ENCODE results near the gene EDNRA.

The EDNRA gene

DNA sequence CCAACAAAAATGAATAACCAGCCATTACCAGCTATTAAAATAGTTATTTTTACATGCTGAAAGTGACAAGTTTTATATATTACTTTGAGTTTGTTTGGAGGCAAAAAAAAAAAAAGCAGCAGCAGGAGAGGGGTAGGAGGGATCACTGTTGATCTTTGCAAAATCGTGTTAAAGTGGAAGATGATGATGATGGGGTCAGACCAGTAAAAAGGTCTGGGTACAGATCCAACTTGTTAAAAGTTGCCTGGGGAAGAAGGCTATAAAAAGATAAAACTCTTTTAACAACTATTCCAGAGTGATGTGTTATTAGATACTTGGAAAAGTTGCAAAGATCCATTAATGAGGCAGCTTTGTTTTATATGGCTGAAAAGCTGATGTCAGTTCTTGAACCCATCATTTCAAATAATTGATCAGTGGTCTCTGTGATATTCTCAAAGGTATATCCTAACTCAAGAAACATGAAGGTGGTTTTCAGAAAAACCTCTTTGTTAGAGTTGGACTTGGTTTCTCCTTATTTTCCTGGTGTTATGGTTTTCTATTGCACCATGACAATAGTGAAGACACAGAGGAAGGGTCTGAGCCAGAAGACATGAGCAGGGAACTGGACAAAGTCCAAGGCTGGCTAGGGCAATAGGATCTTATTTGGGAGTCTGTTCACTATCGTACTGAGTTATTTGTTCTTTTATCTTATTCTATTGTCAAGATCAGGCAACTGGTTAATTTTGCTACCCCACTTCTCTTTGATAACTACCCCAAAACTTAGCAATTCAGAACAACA, 44.8 kb downstream of the EDNRA start:
- H3K27ac ChIP-seq: no peak overlapping the region
- TF ChIP-seq, protein P1, sequence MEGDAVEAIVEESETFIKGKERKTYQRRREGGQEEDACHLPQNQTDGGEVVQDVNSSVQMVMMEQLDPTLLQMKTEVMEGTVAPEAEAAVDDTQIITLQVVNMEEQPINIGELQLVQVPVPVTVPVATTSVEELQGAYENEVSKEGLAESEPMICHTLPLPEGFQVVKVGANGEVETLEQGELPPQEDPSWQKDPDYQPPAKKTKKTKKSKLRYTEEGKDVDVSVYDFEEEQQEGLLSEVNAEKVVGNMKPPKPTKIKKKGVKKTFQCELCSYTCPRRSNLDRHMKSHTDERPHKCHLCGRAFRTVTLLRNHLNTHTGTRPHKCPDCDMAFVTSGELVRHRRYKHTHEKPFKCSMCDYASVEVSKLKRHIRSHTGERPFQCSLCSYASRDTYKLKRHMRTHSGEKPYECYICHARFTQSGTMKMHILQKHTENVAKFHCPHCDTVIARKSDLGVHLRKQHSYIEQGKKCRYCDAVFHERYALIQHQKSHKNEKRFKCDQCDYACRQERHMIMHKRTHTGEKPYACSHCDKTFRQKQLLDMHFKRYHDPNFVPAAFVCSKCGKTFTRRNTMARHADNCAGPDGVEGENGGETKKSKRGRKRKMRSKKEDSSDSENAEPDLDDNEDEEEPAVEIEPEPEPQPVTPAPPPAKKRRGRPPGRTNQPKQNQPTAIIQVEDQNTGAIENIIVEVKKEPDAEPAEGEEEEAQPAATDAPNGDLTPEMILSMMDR (IDR thresholded peaks at IDR 0.05): no peak
- TF ChIP-seq ZFX (IDR thresholded peaks at IDR 0.05; ENCODE audit: borderline replicate concordance): no peak

DNA sequence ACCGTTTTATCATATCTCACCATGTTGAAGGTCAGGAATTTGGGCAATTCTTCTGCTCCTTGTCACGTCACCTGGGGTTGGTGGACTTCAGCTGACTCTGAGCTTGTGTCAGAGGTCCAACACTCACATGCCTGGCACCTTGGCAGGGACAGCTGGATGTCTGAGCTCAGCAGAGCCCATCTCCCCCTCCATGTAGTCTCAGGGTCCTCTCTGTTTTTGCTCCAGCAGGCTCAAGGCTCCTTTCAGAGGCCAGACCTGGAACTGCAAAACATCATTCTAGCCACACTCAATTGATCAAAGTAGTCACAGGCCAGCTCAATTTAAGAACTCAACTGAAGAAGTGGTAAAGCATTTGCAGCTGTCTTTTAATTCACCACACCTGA, 45.4 kb downstream of the EDNRA start:
- no peak overlapping the region for H3K27ac ChIP-seq
- TF ChIP-seq ZFX (IDR thresholded peaks at IDR 0.05; ENCODE audit: borderline replicate concordance): no peak
- TF ChIP-seq, protein P1 (IDR thresholded peaks at IDR 0.05): peak; percentile 22

DNA sequence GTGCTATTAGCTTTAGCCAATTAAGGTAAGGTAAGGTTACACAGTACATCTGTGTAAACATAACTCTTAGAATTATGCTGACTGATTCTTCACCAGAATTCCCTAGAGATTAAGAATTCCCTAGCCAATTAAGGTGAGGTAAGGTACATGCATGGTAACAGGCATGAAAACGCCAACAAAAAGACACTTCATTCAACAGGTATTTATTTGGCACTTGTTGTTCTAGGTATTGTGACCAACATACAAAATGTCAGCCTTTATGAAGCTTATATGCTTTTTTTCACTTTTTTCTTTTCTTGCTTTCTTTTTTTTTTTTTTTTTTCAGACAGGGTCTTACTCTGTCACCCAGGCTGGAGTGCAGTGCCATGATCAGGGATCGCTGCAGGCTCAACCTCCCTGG, 47.2 kb downstream of the EDNRA start:
- no peak for TF ChIP-seq ZFX (IDR thresholded peaks at IDR 0.05; ENCODE audit: borderline replicate concordance)
- TF ChIP-seq, protein P1 (IDR thresholded peaks at IDR 0.05): no peak
- H3K27ac ChIP-seq: no peak overlapping the region

DNA sequence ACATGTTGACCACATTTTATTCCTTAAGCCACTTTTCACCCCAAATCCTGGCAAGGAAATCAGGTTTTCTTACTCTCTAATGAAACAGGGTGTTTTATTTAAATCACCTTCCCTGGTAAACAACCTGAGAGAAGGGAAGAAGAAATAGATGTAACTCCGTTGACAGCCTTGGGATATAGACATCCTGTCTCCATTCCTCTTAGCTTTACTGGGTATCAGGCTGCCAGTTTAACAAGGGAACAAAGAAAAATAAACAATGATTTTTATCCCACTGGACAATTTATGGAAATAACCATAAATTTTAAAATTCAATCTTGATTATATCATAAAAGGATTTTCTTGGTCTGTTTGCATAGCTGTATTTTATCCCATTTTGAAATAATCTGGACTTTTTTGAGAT, 49.2 kb downstream of the EDNRA start:
- TF ChIP-seq, protein P1 (IDR thresholded peaks at IDR 0.05): no peak
- TF ChIP-seq ZFX (IDR thresholded peaks at IDR 0.05; ENCODE audit: borderline replicate concordance): no peak
- peak overlapping the region; percentile 14; the same call in 1 of the 2 replicates for H3K27ac ChIP-seq

DNA sequence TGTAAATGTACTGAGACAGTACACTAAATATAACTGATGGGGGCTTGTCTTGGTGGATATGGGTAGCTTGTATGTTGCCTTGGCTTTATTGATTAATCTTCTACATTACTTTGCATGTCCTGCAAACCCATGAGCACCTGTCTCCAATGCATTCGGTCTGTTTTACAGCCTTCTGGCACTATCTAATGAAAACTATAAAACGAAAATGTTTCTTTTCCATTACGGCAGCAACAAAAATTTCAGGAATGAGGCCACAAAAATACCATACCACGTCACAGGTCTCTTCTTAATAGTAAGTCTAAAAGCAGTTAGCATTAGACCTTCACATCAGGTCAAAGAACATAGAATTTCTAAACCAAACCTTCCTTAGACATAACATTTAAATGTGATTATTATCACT, 49.8 kb downstream of the EDNRA start:
- no peak overlapping the region for H3K27ac ChIP-seq
- TF ChIP-seq ZFX (IDR thresholded peaks at IDR 0.05; ENCODE audit: borderline replicate concordance): no peak
- TF ChIP-seq, protein P1 (IDR thresholded peaks at IDR 0.05): no peak

DNA sequence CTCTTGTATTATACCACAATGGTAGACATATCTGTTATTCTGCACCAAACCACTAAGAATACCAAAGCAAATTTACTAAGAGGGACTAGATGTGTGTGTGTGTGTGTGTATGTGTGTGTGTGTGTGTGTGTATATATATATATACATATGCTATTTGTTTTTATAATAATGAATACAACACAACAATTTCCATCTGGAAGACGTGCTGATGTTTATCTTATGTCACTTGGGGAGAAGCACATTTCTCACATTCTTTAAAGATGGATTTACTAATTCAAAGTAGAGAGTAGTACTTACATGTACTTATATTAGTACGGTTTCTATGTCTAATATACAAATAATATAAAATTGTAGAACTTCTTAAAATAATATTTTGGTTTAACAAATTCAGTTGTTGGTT, 52.0 kb downstream of the EDNRA start:
- H3K27ac ChIP-seq: no peak overlapping the region
- no peak for TF ChIP-seq ZFX (IDR thresholded peaks at IDR 0.05; ENCODE audit: borderline replicate concordance)
- TF ChIP-seq, protein P1 (IDR thresholded peaks at IDR 0.05): no peak

DNA sequence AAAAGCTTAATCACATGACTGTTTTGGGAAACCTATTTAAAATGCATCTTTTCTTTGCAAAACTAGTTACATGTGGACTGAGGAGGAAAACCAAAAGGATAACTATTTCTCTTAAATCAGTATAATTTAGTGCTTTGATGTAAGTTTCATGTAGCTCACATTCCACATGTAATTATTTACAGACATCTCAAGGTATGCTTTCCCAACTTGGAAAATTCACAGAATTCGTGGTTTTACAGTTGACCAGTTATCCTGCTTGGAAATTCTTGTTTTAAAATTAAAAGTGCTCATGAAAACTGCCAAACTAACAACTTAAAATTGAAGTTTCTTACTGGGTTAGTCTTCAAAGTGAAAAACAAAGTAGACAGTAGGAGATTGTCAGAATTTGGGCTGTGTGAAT, 52.4 kb downstream of the EDNRA start:
- TF ChIP-seq, protein P1 (IDR thresholded peaks at IDR 0.05): no peak
- TF ChIP-seq ZFX (IDR thresholded peaks at IDR 0.05; ENCODE audit: borderline replicate concordance): no peak
- no peak overlapping the region for H3K27ac ChIP-seq
